Gastrocnemius medialis (tissue), 4 donors: Measurements from ENCODE around the gene CABLES2.

Experiments
- CTCF ChIP-seq, 5 experiments: fragments of 450-650 bp in 3 of 5; fragments of 200-600 bp in 2 of 5; sonication (generic) in 2 of 5; IDR thresholded peaks in 4 of 5; conservative IDR thresholded peaks in 1 of 5; 1 replicate in 4 of 5; 2 replicates in 1 of 5; pipeline ENCODE4 v1.5.1; 2016 to 2019; ENCODE audit warnings: antibody characterized with exemption in 5 of 5, mild to moderate bottlenecking in 3 of 5, moderate library complexity in 3 of 5
- POLR2A ChIP-seq, 2 donors: fragments of 450-650 bp; IDR thresholded peaks; one replicate each; pipeline ENCODE4 v1.6.1; 2017; ENCODE audit warnings: antibody characterized with exemption in 2 of 2, mild to moderate bottlenecking in 2 of 2, moderate library complexity in 2 of 2

DNA sequence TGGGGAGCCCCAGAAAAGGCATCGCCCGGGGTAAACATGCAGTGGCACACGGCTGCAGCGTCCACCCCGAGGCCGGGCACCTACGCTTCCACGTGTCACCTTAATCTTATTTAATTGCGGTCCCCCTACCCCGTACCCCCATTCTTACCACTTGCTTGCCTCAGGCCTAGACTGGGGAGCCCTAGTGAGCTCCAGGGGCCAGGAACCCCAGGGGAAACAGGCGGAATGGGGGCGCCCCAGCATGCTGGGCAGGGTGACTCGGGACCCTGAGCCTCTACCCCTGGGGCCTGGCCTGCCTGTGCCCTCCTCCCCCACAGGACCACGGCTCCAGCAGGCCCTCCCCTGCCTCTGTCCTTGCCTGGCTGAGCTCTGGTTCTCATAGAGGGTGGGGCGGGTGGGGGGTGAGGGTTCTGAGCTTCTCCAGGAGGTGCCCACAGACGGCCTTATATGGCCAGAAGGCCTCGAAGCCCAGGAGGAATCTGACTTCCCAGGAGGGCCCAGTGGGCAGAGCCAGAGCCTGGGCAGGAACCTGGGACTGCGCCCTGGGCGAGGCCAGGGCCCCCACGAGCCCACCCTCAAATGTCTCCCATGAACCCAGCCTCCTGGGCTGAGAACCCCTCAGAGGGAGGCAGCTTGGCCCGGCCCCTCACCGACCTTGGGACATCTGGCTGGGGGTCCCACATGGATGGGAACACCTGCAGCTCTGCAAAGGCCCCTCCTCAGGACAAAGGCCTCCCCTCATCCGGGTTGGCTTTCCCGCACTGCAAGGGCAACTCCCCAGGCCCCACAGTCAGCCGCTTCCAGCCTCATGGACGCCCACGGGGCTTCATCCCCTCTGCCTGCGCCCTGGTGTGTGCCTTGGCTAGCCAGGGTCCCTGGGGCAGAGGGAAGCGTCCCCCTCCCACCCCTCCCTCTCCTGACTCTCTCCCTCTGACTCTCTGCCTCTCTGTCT is 34.8 kb downstream of the CABLES2 start:
- TF ChIP-seq CTCF (IDR thresholded peaks at IDR 0.05 in 4 of 5, conservative IDR thresholded peaks at IDR 0.05 in 1 of 5): no peak
- TF ChIP-seq POLR2A (IDR thresholded peaks at IDR 0.05): no peak
